Measurements from ENCODE around the gene STK33. TPM values are rescaled to one million over a fixed set of nuclear protein-coding genes. Genes with fewer than 3 reads are reported as not detected.

The STK33 gene
- total and polyA plus RNA-seq, 12 donors, result 6.9 to 37.9 (median 30.1) TPM

DNA sequence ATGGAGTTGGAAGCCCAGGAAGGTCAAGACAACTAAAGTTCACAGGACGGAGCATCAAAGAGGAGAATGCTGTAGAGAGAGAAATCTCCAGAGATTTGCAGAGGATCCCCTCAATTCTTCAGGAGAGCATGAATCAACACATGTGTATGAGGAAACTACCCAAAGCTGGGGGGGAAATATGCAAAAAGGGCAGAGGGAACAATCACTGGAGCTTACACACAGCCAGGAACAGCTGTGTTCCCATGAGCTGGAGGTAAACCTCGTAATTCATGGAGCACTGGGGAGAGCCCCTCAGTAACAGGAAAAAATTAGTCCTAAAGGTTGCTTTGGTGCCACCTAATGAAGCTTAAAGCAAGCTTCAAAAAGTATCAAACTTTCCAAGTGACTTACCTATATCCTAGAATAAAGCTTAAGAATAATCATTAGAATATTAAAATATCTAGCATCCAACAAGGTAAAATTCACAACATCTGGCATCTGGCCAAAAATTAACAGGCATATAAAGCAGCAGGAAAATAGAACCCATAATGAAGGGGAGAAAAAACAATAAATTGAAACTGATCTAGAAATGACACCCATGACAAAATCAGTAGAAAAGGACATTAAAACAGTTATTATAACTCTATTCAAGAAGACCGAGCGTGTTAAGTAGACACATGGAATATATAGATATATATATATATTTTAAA is 134.2 kb downstream of the STK33 start:
- H3K4me3 ChIP-seq, result no peak overlapping the region
- intact Hi-C loops (cut with DNase I), result no loop called here
- ATAC-seq (no peak), DNase-seq (no peak)
- peaks cover 0 to 9% (median 0%) of the 10 kb centered on the region in 9 donors for H3K36me3 ChIP-seq
- no peaks in the 10 kb centered on the region for H3K9me3 ChIP-seq
- H3K27me3 ChIP-seq, result no peaks in the 10 kb centered on the region
- H3K4me1 ChIP-seq, result no peaks in the 10 kb centered on the region
- WGBS, 2 donors, result 87 to 91% methylated on average over 4 of the region's 4 CpGs
- no peak overlapping the region for H3K27ac ChIP-seq
- TF ChIP-seq, protein P1, sequence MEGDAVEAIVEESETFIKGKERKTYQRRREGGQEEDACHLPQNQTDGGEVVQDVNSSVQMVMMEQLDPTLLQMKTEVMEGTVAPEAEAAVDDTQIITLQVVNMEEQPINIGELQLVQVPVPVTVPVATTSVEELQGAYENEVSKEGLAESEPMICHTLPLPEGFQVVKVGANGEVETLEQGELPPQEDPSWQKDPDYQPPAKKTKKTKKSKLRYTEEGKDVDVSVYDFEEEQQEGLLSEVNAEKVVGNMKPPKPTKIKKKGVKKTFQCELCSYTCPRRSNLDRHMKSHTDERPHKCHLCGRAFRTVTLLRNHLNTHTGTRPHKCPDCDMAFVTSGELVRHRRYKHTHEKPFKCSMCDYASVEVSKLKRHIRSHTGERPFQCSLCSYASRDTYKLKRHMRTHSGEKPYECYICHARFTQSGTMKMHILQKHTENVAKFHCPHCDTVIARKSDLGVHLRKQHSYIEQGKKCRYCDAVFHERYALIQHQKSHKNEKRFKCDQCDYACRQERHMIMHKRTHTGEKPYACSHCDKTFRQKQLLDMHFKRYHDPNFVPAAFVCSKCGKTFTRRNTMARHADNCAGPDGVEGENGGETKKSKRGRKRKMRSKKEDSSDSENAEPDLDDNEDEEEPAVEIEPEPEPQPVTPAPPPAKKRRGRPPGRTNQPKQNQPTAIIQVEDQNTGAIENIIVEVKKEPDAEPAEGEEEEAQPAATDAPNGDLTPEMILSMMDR (IDR thresholded peaks at IDR 0.05), result no peak

DNA sequence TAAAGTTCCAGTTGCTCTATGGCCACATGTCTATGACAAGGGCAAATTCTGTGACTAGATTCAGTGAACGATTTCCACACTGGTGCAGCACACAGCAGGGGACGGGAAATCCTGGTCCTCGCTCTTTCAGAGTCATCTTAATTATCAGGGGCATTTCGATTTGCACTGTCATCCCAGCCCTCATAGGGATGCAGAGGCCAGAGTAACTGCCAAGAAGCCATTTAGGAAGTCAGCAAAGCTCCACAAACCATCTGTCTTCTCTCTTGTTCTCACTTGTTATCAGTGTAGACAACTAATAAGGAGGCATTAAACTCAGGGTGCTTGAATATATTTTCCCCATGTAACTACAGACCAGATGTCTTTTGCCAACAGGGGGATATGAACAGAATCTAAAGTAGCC is 151.7 kb downstream of the STK33 start:
- DNase-seq (no peak), ATAC-seq (peak in 1 of 8 donors; percentile 29)
- Histone ChIP-seq H3K27ac (no peak overlapping the region), H3K4me3 (no peak overlapping the region), H3K27me3 (no peaks in the 10 kb centered on the region), H3K4me1 (no peaks in the 10 kb centered on the region), H3K36me3 (no peaks in the 10 kb centered on the region), H3K9me3 (no peaks in the 10 kb centered on the region)
- intact Hi-C loops (cut with DNase I), result no loop called here
- 15 to 40% methylated on average over 4 of the region's 4 CpGs for WGBS, 2 donors
- TF ChIP-seq, protein P1 (IDR thresholded peaks at IDR 0.05), result no peak

DNA sequence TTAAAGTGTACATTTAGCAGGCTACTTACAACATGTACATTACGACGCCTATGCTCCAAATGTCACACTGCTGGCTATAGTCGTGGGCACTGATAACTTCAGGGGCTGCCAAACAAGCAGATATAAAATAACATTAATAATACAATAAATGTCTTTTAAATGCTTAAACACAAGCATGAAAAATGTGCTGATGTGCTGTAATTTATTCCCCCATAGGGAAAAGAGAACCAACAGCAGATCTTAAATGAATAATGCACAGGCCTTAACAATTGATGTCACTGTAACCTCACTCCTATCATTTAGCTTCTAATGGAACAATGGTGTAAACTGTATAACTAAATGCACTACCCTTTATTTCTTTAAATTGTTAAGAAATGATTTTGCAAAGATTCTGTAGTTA is 153.4 kb downstream of the STK33 start:
- 89 to 91% methylated on average over 3 of the region's 3 CpGs for WGBS, 2 donors

DNA sequence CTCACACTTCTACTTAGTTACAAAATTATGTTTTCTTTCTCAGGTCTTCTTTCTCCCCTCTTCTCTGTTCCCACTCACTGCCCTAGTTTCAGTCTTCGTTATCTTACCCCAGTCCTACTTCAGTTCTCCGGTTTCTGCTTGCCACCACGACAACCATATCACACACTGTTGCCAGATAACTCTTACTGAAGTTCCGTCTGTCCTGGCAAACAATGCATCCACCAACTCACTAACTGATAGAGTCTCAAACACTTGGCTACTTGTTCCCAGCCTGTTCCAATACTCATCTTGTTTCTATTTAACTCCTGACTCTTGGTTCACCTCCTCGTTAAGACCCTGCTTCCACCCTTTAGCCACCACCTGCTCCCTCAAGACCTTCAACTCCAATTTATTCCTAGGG is 164.5 kb downstream of the STK33 start:
- Histone ChIP-seq H3K4me3 (no peak overlapping the region), H3K27me3 (no peaks in the 10 kb centered on the region), H3K36me3 (no peaks in the 10 kb centered on the region), H3K9me3 (peaks cover 0 to 12% (median 0%) of the 10 kb centered on the region in 11 donors), H3K27ac (no peak overlapping the region), H3K4me1 (peaks cover 0 to 17% (median 0%) of the 10 kb centered on the region in 9 donors)
- 18 to 22% methylated on average over 5 of the region's 5 CpGs for WGBS, 2 donors
- intact Hi-C loops (cut with DNase I), result no loop called here
- no peak for DNase-seq
- TF ChIP-seq, protein P1 (IDR thresholded peaks at IDR 0.05), result no peak
- peak in 5 of 8 donors; percentile 61 to 88 (median 79) for ATAC-seq

More for the DNA sequence above, 153.4 kb downstream of the STK33 start:
- TF ChIP-seq, protein P1 (IDR thresholded peaks at IDR 0.05), result no peak
- no peak for ATAC-seq
- H3K36me3 ChIP-seq, result no peaks in the 10 kb centered on the region
- H3K4me1 ChIP-seq, result no peaks in the 10 kb centered on the region
- no peak for DNase-seq
- no peaks in the 10 kb centered on the region for H3K27me3 ChIP-seq
- H3K9me3 ChIP-seq, result no peaks in the 10 kb centered on the region
- H3K4me3 ChIP-seq, result no peak overlapping the region
- intact Hi-C loops (cut with DNase I), result no loop called here
- no peak overlapping the region for H3K27ac ChIP-seq

All from heart right ventricle (tissue), 16 donors.